Testis (tissue), 2 donors: ENCODE results near the gene C5.

ENCODE experiments used
- CTCF ChIP-seq, 3 experiments: fragments of 450-650 bp in 2 of 3; fragments of 200-600 bp in 1 of 3; sonication (generic) in 1 of 3; IDR thresholded peaks; one replicate each; pipeline ENCODE4 v1.5.1; 2016 to 2019; ENCODE audit warnings: antibody characterized with exemption in 3 of 3, mild to moderate bottlenecking in 2 of 3, moderate library complexity in 1 of 3
- POLR2A ChIP-seq: fragments of 450-650 bp; IDR thresholded peaks from one replicate; pipeline ENCODE4 v1.6.1; 2017; ENCODE audit warnings: antibody characterized with exemption, mild to moderate bottlenecking, moderate library complexity

- no peak for TF ChIP-seq CTCF (IDR thresholded peaks at IDR 0.05)
- TF ChIP-seq POLR2A: no peak
These were observed 30.8 kb downstream of the C5 start for GRCh38 chr9:121019273-121019672.
